Psoas muscle (tissue), 8 donors: ENCODE measurements around the gene CNR1. TPM values are rescaled to one million over a fixed set of nuclear protein-coding genes. Genes with fewer than 3 reads are reported as not detected.

Source experiments
- ATAC-seq, 4 donors: fragments of 200-7000 bp; cut with Tn5 transposase; one replicate each; pipeline ENCODE4 v1.9.1; 2020; ENCODE audit warnings: moderate library complexity in 3 of 4, mild to moderate bottlenecking in 2 of 4
- DNase-seq, 2 donors: peaks; one replicate each; pipeline ENCODE4 v3.0.0-alpha.2; 2020
- H3K27ac ChIP-seq: fragments of 200-600 bp; one replicate; pipeline ENCODE4 v1.8.0; 2022
- H3K27me3 ChIP-seq, 3 donors: fragments of 200-600 bp in 1 of 3; one replicate each; pipeline versions ENCODE4 v1.6.1 to v1.8.0; 2013 to 2022; ENCODE audit warnings: low read length in 2 of 3, mild to moderate bottlenecking in 2 of 3, moderate library complexity in 1 of 3; ENCODE audit not compliant: insufficient read depth in 3 of 3
- H3K36me3 ChIP-seq, 2 donors: fragments of 200-600 bp in 1 of 2; one replicate each; pipeline versions ENCODE4 v1.6.1 to v1.8.0; 2013 to 2022; ENCODE audit warnings: low read depth in 1 of 2, mild to moderate bottlenecking in 1 of 2, moderate library complexity in 1 of 2; ENCODE audit not compliant: insufficient read depth in 1 of 2
- H3K4me1 ChIP-seq: fragments of 200-600 bp; one replicate; pipeline ENCODE4 v1.8.0; 2022
- H3K4me3 ChIP-seq: fragments of 200-600 bp; one replicate; pipeline ENCODE4 v1.8.0; 2022; ENCODE audit warnings: mild to moderate bottlenecking
- H3K9me3 ChIP-seq: fragments of 200-600 bp; one replicate; pipeline ENCODE4 v1.8.0; 2022
- CTCF ChIP-seq: fragments of 200-600 bp; IDR thresholded peaks from one replicate; pipeline ENCODE4 v1.8.0; 2022; ENCODE audit warnings: antibody characterized with exemption
- WGBS, 3 donors: extraction: QIAGEN DNeasy Blood & Tissue Kit; methylation state at CpG; one replicate each; pipeline versions ENCODE4 v1.1.6 to v1.1.7; 2013; 5-methylcytosine and 5-hydroxymethylcytosine counted together
- intact Hi-C, 2 donors: fragments of 100-400 bp; cut with DNase I; formaldehyde crosslinking; loops; one replicate each; pipeline versions ENCODE4 v1.11.0 to v1.14.2; 2022
- polyA plus RNA-seq, 3 donors: library from polyadenylated mRNA; stranded (reverse); fragments of 200-250 nt; gene quantifications; one replicate each; pipeline ENCODE4 v1.2.3, GENCODE V29; 2013
- total RNA-seq, 4 donors: library from RNA; stranded (reverse); fragmentation: NEBNext Ultra II Directional in 2 of 4; extraction: Animal tissue kit (Norgen Biotek cat#: 25700) in 2 of 4; gene quantifications; one replicate each; pipeline versions ENCODE4 v1.2.1 to v1.2.4, GENCODE V29; 2021 to 2023
- donor health status: healthy with polysubstance abuse.
- donor health status: DM: no; HTN: no; CAD: no; lungs with moderate emphysema.
- donor health status: Bipolar disorder and iron deficiency.
- donor health status: healthy.
- donor health status: DM: yes; HTN: yes; CAD: no.
- donor health status: DM: no; HTN: no; CAD: no.
- donor health status: DM: no; HTN: no; CAD: no.
- donor health status: DM: yes; HTN: yes; CAD: no.

CNR1 gene
- total and polyA plus RNA-seq, 7 donors = 0.15 to 2.5 (median 1.3) TPM

GRCh38 chr6:88133718-88134117 lies 32.4 kb downstream of the CNR1 start:
- Histone ChIP-seq H3K27me3 (no peaks in the 10 kb centered on the region), H3K4me1 (no peaks in the 10 kb centered on the region), H3K36me3 (no peaks in the 10 kb centered on the region), H3K4me3 (no peak overlapping the region), H3K27ac (no peak overlapping the region), H3K9me3 (no peaks in the 10 kb centered on the region)
- WGBS, 3 donors = 13 to 22% (median 16%) methylated on average over 1 of the region's 1 CpG
- intact Hi-C loops = no loop called here
- no peak for ATAC-seq
- TF ChIP-seq CTCF = no peak
- DNase-seq = no peak

- Histone ChIP-seq H3K4me3 (no peak overlapping the region), H3K9me3 (no peaks in the 10 kb centered on the region), H3K27ac (no peak overlapping the region), H3K27me3 (no peaks in the 10 kb centered on the region), H3K36me3 (no peaks in the 10 kb centered on the region), H3K4me1 (no peaks in the 10 kb centered on the region)
- ATAC-seq (no peak), DNase-seq (no peak)
- TF ChIP-seq CTCF = no peak
- intact Hi-C loops = no loop called here
- 71 to 80% (median 80%) methylated on average over 3 of the region's 3 CpGs for WGBS, 3 donors
Measured at GRCh38 chr6:88124925-88125557, 41.1 kb downstream of the CNR1 start.

- Histone ChIP-seq H3K27me3 (peaks cover 0 to 6% (median 1%) of the 10 kb centered on the region in 3 donors), H3K27ac (no peak overlapping the region), H3K4me1 (no peaks in the 10 kb centered on the region), H3K9me3 (no peaks in the 10 kb centered on the region), H3K36me3 (no peaks in the 10 kb centered on the region), H3K4me3 (no peak overlapping the region)
- no peak for TF ChIP-seq CTCF
- 52 to 58% (median 54%) methylated on average over 1 of the region's 1 CpG for WGBS, 3 donors
- DNase-seq = no peak
- intact Hi-C loops = no loop called here
- no peak for ATAC-seq
Measured at GRCh38 chr6:88120635-88121034, 45.5 kb downstream of the CNR1 start.

GRCh38 chr6:88119769-88120168 lies 46.4 kb downstream of the CNR1 start:
- Histone ChIP-seq H3K27ac (no peak overlapping the region), H3K36me3 (no peaks in the 10 kb centered on the region), H3K9me3 (no peaks in the 10 kb centered on the region), H3K27me3 (peaks cover 0 to 6% (median 1%) of the 10 kb centered on the region in 3 donors), H3K4me3 (no peak overlapping the region), H3K4me1 (no peaks in the 10 kb centered on the region)
- WGBS, 3 donors = 43 to 44% (median 44%) methylated on average over 2 of the region's 2 CpGs
- no peak for DNase-seq
- no peak for ATAC-seq
- intact Hi-C loops = no loop called here
- TF ChIP-seq CTCF = no peak

- no peak for DNase-seq
- H3K27me3 ChIP-seq = peaks cover 1 to 6% (median 3%) of the 10 kb centered on the region in 3 donors
- WGBS, 3 donors = 57 to 67% (median 65%) methylated on average over 3 of the region's 3 CpGs
- H3K4me1 ChIP-seq = no peaks in the 10 kb centered on the region
- no peak for TF ChIP-seq CTCF
- H3K4me3 ChIP-seq = no peak overlapping the region
- H3K36me3 ChIP-seq = no peaks in the 10 kb centered on the region
- no peak overlapping the region for H3K27ac ChIP-seq
- intact Hi-C loops = no loop called here
- no peaks in the 10 kb centered on the region for H3K9me3 ChIP-seq
- ATAC-seq = no peak
Measured at GRCh38 chr6:88116276-88116675, 49.9 kb downstream of the CNR1 start.
